ENCODE results near the gene KNOP1.

Gene KNOP1

DNA sequence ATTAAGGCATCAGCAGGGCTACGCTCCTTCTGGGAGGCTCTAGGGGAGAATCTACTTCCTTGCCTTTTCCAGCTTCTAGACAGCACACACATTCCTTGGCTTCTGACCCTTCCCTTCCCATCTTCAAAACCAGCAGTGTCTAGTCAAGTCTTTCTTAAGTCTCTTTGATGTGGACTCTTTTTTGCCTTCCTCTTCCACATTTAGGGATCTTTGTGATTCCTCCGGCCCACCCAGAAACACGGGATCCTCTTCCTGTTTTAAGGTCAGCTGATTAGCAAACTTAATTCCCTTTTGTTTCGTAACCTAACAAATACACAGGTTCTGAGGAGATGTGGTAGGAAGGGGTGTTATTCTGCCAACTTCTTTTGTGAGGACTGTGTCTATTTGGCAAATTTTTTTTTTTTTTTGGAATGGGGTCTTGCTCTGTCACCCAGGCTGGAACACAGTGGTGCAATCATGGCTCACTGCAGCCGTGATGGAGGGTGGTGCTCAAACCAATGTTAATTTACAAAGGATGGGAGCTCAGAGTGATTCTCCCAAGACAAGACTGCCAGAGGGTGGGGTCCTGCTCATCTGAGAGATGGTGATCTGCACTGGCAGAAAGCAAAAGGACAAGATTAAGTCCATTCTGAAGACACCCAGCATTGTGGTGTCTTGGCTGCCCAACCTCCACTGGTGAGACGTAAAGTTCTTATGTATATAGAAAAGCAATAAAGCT lies 14.7 kb downstream of the KNOP1 start:
- Histone ChIP-seq H3K9ac (ENCODE audit: low read depth, low read length) (no peak overlapping the region), H3K27me3 (ENCODE audit: insufficient read depth, low read length) (no peaks in the 10 kb centered on the region), H3K36me3 (ENCODE audit: insufficient read depth, low read depth, low read length) (peaks cover 94% of the 10 kb centered on the region), H3K27ac (ENCODE audit: low read length) (no peak overlapping the region), H3K9me3 (ENCODE audit: insufficient read depth, low read depth, low read length) (no peaks in the 10 kb centered on the region; the same call in 1 of the 2 replicates), H3K4me1 (ENCODE audit: insufficient read depth, low read length) (0 out of 2 replicates have a peak, but pooled peaks cover 3% of the 10 kb centered on the region), H3K4me3 (ENCODE audit: low read length) (no peak overlapping the region)

- Histone ChIP-seq H3K4me1 (ENCODE audit: insufficient read depth, low read length) (no peaks in the 10 kb centered on the region), H3K9me3 (ENCODE audit: insufficient read depth, low read depth, low read length) (peaks cover 9% of the 10 kb centered on the region; the same call in 1 of the 2 replicates), H3K36me3 (ENCODE audit: insufficient read depth, low read depth, low read length) (peaks cover 95% of the 10 kb centered on the region), H3K27ac (ENCODE audit: low read length) (no peak overlapping the region), H3K4me3 (ENCODE audit: low read length) (no peak overlapping the region), H3K9ac (ENCODE audit: low read depth, low read length) (no peak overlapping the region), H3K27me3 (ENCODE audit: insufficient read depth, low read length) (no peaks in the 10 kb centered on the region)
These were observed 16.9 kb downstream of the KNOP1 start for GRCh38 chr16:19701091-19701490.

- Histone ChIP-seq H3K27me3 (ENCODE audit: insufficient read depth, low read length) (no peaks in the 10 kb centered on the region), H3K9ac (ENCODE audit: low read depth, low read length) (no peak overlapping the region), H3K27ac (ENCODE audit: low read length) (no peak overlapping the region), H3K4me1 (ENCODE audit: insufficient read depth, low read length) (no peaks in the 10 kb centered on the region), H3K4me3 (ENCODE audit: low read length) (no peak overlapping the region), H3K9me3 (ENCODE audit: insufficient read depth, low read depth, low read length) (peaks cover 9% of the 10 kb centered on the region; the same call in 1 of the 2 replicates), H3K36me3 (ENCODE audit: insufficient read depth, low read depth, low read length) (peaks cover 88% of the 10 kb centered on the region)
These were observed 17.7 kb downstream of the KNOP1 start for GRCh38 chr16:19700319-19700781.

DNA sequence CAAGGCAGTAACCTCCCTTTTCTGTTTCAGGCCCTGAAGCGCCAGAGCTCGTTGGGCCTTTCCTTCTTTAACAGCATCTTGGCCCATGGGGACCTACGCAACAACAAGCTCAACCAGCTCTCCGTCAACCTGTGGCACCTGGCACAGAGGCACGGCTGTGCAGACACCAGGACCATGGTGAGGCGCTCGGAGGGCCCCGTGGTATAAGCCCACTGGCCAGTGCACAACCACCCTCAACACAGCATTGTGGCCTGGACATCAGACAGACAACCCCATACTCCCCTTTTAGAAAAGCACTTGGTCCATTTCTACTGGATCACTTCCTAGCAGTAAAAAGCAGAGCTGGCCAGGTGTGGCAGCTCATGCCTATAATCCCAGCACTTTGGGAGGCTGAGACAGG lies 18.6 kb downstream of the KNOP1 start:
- Histone ChIP-seq H3K9me3 (ENCODE audit: insufficient read depth, low read depth, low read length) (peaks cover 9% of the 10 kb centered on the region; the same call in 1 of the 2 replicates), H3K4me1 (ENCODE audit: insufficient read depth, low read length) (no peaks in the 10 kb centered on the region), H3K36me3 (ENCODE audit: insufficient read depth, low read depth, low read length) (peaks cover 79% of the 10 kb centered on the region), H3K9ac (ENCODE audit: low read depth, low read length) (no peak overlapping the region), H3K4me3 (ENCODE audit: low read length) (no peak overlapping the region), H3K27me3 (ENCODE audit: insufficient read depth, low read length) (no peaks in the 10 kb centered on the region), H3K27ac (ENCODE audit: low read length) (no peak overlapping the region)

- no peak overlapping the region for H3K9ac ChIP-seq (ENCODE audit: low read depth, low read length)
- H3K27me3 ChIP-seq (ENCODE audit: insufficient read depth, low read length), result no peaks in the 10 kb centered on the region
- peaks cover 9% of the 10 kb centered on the region; the same call in 1 of the 2 replicates for H3K9me3 ChIP-seq (ENCODE audit: insufficient read depth, low read depth, low read length)
- no peak overlapping the region for H3K4me3 ChIP-seq (ENCODE audit: low read length)
- peaks cover 72% of the 10 kb centered on the region for H3K36me3 ChIP-seq (ENCODE audit: insufficient read depth, low read depth, low read length)
- no peaks in the 10 kb centered on the region for H3K4me1 ChIP-seq (ENCODE audit: insufficient read depth, low read length)
- H3K27ac ChIP-seq (ENCODE audit: low read length), result no peak overlapping the region
These were observed 19.3 kb downstream of the KNOP1 start for GRCh38 chr16:19698480-19699465.

GRCh38 chr16:19697756-19698318 lies 20.2 kb downstream of the KNOP1 start:
- no peak overlapping the region for H3K9ac ChIP-seq (ENCODE audit: low read depth, low read length)
- H3K36me3 ChIP-seq (ENCODE audit: insufficient read depth, low read depth, low read length), result peaks cover 67% of the 10 kb centered on the region
- H3K9me3 ChIP-seq (ENCODE audit: insufficient read depth, low read depth, low read length), result peaks cover 9% of the 10 kb centered on the region; the same call in 1 of the 2 replicates
- no peak overlapping the region for H3K27ac ChIP-seq (ENCODE audit: low read length)
- H3K4me3 ChIP-seq (ENCODE audit: low read length), result no peak overlapping the region
- no peaks in the 10 kb centered on the region for H3K27me3 ChIP-seq (ENCODE audit: insufficient read depth, low read length)
- H3K4me1 ChIP-seq (ENCODE audit: insufficient read depth, low read length), result no peaks in the 10 kb centered on the region

DNA sequence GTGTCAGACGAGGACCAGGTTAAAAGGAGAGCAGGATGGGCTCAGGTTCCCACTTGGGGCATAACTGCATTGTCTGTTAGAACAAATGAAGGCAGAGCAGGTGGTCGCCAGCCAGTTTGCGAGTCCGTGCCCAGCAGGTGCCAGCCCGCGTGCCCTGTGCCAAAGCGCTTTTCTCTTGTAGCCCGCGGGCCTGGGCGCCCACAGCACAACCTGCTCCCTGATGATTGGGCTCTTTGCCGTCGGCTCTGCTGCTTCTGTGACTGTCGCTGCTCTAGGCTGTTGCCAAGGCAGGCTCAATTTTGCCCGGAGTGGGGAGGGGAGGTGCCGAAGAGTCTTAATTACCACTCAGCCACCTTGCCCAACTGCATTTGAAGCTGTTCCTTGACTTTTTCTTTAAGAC lies 21.1 kb downstream of the KNOP1 start:
- Histone ChIP-seq H3K36me3 (ENCODE audit: insufficient read depth, low read depth, low read length) (peaks cover 59% of the 10 kb centered on the region), H3K27me3 (ENCODE audit: insufficient read depth, low read length) (no peaks in the 10 kb centered on the region), H3K4me3 (ENCODE audit: low read length) (no peak overlapping the region), H3K9me3 (ENCODE audit: insufficient read depth, low read depth, low read length) (peaks cover 9% of the 10 kb centered on the region; the same call in 1 of the 2 replicates), H3K9ac (ENCODE audit: low read depth, low read length) (no peak overlapping the region), H3K4me1 (ENCODE audit: insufficient read depth, low read length) (no peaks in the 10 kb centered on the region), H3K27ac (ENCODE audit: low read length) (no peak overlapping the region)

- no peak overlapping the region for H3K9ac ChIP-seq (ENCODE audit: low read depth, low read length)
- peaks cover 9% of the 10 kb centered on the region; the same call in 1 of the 2 replicates for H3K9me3 ChIP-seq (ENCODE audit: insufficient read depth, low read depth, low read length)
- no peaks in the 10 kb centered on the region for H3K27me3 ChIP-seq (ENCODE audit: insufficient read depth, low read length)
- H3K4me3 ChIP-seq (ENCODE audit: low read length), result no peak overlapping the region
- H3K4me1 ChIP-seq (ENCODE audit: insufficient read depth, low read length), result no peaks in the 10 kb centered on the region
- no peak overlapping the region for H3K27ac ChIP-seq (ENCODE audit: low read length)
- peaks cover 56% of the 10 kb centered on the region for H3K36me3 ChIP-seq (ENCODE audit: insufficient read depth, low read depth, low read length)
These were observed 21.7 kb downstream of the KNOP1 start for GRCh38 chr16:19696328-19696727.

DNA sequence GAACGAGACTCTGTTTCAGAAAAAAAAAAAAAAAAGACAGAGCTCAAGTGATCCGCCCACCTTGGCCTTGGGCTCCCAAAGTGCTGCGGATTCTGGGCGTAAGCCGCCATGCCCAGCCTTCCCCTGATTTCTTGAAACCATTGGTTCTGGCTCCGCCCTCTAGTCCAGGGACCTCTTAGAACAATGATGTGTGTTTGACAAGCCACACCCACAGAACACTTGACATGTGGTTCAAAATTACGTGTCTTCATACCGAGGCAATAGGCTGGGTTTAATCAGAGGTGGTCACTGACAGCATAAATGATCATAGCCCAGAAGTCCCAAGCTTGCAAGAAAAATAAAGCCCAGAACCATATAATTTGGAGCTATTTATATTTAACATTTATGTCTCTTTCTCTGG lies 23.0 kb downstream of the KNOP1 start:
- no peak overlapping the region for H3K4me3 ChIP-seq (ENCODE audit: low read length)
- H3K27me3 ChIP-seq (ENCODE audit: insufficient read depth, low read length), result no peaks in the 10 kb centered on the region
- no peak overlapping the region for H3K27ac ChIP-seq (ENCODE audit: low read length)
- peaks cover 9% of the 10 kb centered on the region; the same call in 1 of the 2 replicates for H3K9me3 ChIP-seq (ENCODE audit: insufficient read depth, low read depth, low read length)
- no peaks in the 10 kb centered on the region for H3K4me1 ChIP-seq (ENCODE audit: insufficient read depth, low read length)
- H3K9ac ChIP-seq (ENCODE audit: low read depth, low read length), result no peak overlapping the region
- peaks cover 47% of the 10 kb centered on the region for H3K36me3 ChIP-seq (ENCODE audit: insufficient read depth, low read depth, low read length)

DNA sequence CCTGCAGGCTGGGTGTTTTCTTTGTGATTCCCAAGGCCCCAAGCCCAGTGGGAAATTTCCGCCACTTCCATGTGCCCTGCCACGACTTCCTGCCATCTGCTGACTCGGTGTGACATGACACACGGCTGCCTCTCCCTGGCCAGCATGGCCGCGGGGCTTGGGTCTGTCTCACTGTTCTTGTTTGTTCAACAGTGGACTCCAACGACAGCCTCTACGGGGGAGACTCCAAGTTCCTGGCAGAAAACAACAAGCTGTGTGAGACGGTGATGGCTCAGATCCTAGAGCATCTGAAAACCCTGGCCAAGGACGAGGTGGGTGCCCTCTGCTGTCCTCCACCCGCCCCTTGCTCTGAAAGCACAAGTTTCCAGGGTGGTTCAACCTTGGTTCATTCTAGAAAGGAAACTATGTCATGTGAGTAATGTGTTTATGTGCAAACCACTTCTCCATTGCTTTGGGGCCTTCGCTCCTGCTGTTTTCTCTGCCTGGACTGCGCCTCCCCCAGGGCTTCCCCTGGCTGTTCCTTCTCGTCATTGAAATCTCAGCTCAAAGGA lies 26.8 kb downstream of the KNOP1 start:
- Histone ChIP-seq H3K9me3 (ENCODE audit: insufficient read depth, low read depth, low read length) (no peaks in the 10 kb centered on the region), H3K27me3 (ENCODE audit: insufficient read depth, low read length) (no peaks in the 10 kb centered on the region), H3K9ac (ENCODE audit: low read depth, low read length) (no peak overlapping the region), H3K36me3 (ENCODE audit: insufficient read depth, low read depth, low read length) (peaks cover 20% of the 10 kb centered on the region), H3K27ac (ENCODE audit: low read length) (no peak overlapping the region), H3K4me3 (ENCODE audit: low read length) (no peak overlapping the region), H3K4me1 (ENCODE audit: insufficient read depth, low read length) (no peaks in the 10 kb centered on the region)

DNA sequence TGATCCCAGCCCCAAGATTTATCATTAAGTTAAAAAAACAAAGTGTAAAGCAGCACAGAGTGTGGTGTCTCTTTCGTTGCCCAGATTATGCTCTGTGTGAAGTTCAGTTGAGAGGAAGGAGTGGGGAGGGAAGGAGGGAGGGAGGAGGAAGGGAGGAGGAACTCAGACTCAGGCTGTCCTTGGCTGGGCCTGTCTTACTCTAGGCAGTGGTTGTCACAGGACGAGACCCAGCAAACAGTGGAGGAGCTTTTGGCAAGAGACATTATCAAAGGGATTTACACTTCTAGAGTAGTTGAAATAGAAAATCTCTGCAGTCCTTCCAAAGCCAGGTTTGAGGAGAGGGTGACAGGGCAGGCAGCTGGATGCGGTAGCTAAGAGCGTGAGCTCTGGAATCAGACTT lies 27.8 kb downstream of the KNOP1 start:
- Histone ChIP-seq H3K9ac (ENCODE audit: low read depth, low read length) (no peak overlapping the region), H3K36me3 (ENCODE audit: insufficient read depth, low read depth, low read length) (peaks cover 26% of the 10 kb centered on the region), H3K4me3 (ENCODE audit: low read length) (no peak overlapping the region), H3K27me3 (ENCODE audit: insufficient read depth, low read length) (no peaks in the 10 kb centered on the region), H3K27ac (ENCODE audit: low read length) (no peak overlapping the region), H3K4me1 (ENCODE audit: insufficient read depth, low read length) (no peaks in the 10 kb centered on the region), H3K9me3 (ENCODE audit: insufficient read depth, low read depth, low read length) (no peaks in the 10 kb centered on the region)

All from iPS-20b (cell line).